SK-N-SH (cell line): Measurements from ENCODE around the gene ABCC5. TPM values are rescaled to one million over a fixed set of nuclear protein-coding genes. Genes with fewer than 3 reads are reported as not detected.

Experiments
- CTCF ChIA-PET: fragments of 300-600, 350-600 bp; formaldehyde crosslinking; extraction: SDS; loops from one replicate; lab custom pipeline; 2021; lab: Yijun Ruan, JAX
- POLR2A ChIA-PET: fragments of 350-600 bp; sonication (Branson Sonifier 250); formaldehyde crosslinking; extraction: SDS; loops from one replicate; lab custom pipeline; 2020; ENCODE audit warnings: antibody characterized with exemption, inconsistent platforms; lab: Yijun Ruan, JAX
- DNase-seq: peaks from one replicate; pipeline ENCODE4 v3.0.0; 2012
- H2AFZ ChIP-seq: fragments of 200-600 bp; sonication (generic); 2 replicates; pipeline ENCODE4 v1.8.1; 2016; ENCODE audit warnings: antibody characterized with exemption, mild to moderate bottlenecking, low read depth
- H3F3A ChIP-seq: fragments of 200-600 bp; sonication (generic); replicated peaks from 2 replicates; pipeline ENCODE3; 2016; ENCODE audit warnings: antibody characterized with exemption, mild to moderate bottlenecking; ENCODE audit not compliant: insufficient read depth
- H3K27ac ChIP-seq, 2 experiments: fragments of 200-500 bp in 1 of 2; fragments of 200-600 bp in 1 of 2; sonication (Bioruptor generic) in 1 of 2; sonication (generic), shearing (Covaris generic) in 1 of 2; 2 replicates each; pipeline versions ENCODE4 v1.5.1 to v1.6.1; 2014 to 2016; ENCODE audit warnings: low read depth in 2 of 2, inconsistent platforms in 1 of 2, low read length in 1 of 2, mild to moderate bottlenecking in 1 of 2, mixed read lengths in 1 of 2
- H3K27me3 ChIP-seq: fragments of 200-600 bp; sonication (generic), shearing (Covaris generic); 2 replicates; pipeline ENCODE4 v1.6.1; 2016; ENCODE audit warnings: mixed run types; ENCODE audit not compliant: insufficient read depth
- H3K36me3 ChIP-seq, 2 experiments: fragments of 200-500 bp in 1 of 2; fragments of 200-600 bp in 1 of 2; sonication (Bioruptor generic) in 1 of 2; sonication (generic) in 1 of 2; replicated peaks in 1 of 2; 2 replicates each; pipeline versions ENCODE3 to v1.5.1; 2014 to 2016; ENCODE audit warnings: low read length in 1 of 2, mild to moderate bottlenecking in 1 of 2; ENCODE audit not compliant: insufficient read depth in 2 of 2, control insufficient read depth in 1 of 2
- H3K4me1 ChIP-seq, 2 experiments: fragments of 200-500 bp in 1 of 2; fragments of 200-600 bp in 1 of 2; sonication (Bioruptor generic) in 1 of 2; sonication (generic), shearing (Covaris generic) in 1 of 2; 2 replicates each; pipeline versions ENCODE4 v1.5.1 to v1.6.1; 2014 to 2016; ENCODE audit warnings: low read depth in 1 of 2, low read length in 1 of 2, mixed run types in 1 of 2; ENCODE audit not compliant: insufficient read depth in 2 of 2, control insufficient read depth in 1 of 2
- H3K4me2 ChIP-seq: fragments of 200-600 bp; sonication (generic), shearing (Covaris generic); 2 replicates; pipeline ENCODE4 v1.6.1; 2017; ENCODE audit warnings: mixed run types
- H3K4me3 ChIP-seq, 2 experiments: fragments of 200-500 bp in 1 of 2; fragments of 200-600 bp in 1 of 2; sonication (Bioruptor generic) in 1 of 2; sonication (generic), shearing (Covaris generic) in 1 of 2; 2 replicates each; pipeline versions ENCODE4 v1.5.1 to v1.8.1; 2014 to 2016; ENCODE audit warnings: low read depth in 2 of 2, inconsistent platforms in 1 of 2, low read length in 1 of 2, mild to moderate bottlenecking in 1 of 2, mixed read lengths in 1 of 2, moderate library complexity in 1 of 2
- H3K79me2 ChIP-seq: fragments of 200-600 bp; sonication (generic); 2 replicates; pipeline ENCODE4 v1.8.1; 2017; ENCODE audit warnings: mild to moderate bottlenecking; ENCODE audit not compliant: insufficient read depth
- H3K9ac ChIP-seq: fragments of 200-600 bp; sonication (generic); 2 replicates; pipeline ENCODE4 v1.6.1; 2017; ENCODE audit warnings: mixed run types
- H3K9me2 ChIP-seq: fragments of 200-600 bp; sonication (generic); 2 replicates; pipeline ENCODE4 v1.6.1; 2017; ENCODE audit warnings: mixed run types
- H3K9me3 ChIP-seq: fragments of 200-600 bp; sonication (generic); 2 replicates; pipeline ENCODE4 v1.6.1; 2017; ENCODE audit warnings: mixed run types, mild to moderate bottlenecking, moderate library complexity
- H4K20me1 ChIP-seq: fragments of 200-600 bp; sonication (generic); 2 replicates; pipeline ENCODE4 v1.6.1; 2017; ENCODE audit warnings: mild to moderate bottlenecking, mixed run types; ENCODE audit not compliant: insufficient read depth
- CHD2 ChIP-seq: fragments of 150-350 bp; IDR thresholded peaks from 2 replicates; pipeline ENCODE4 v1.6.1; 2018; ENCODE audit warnings: low read length; ENCODE audit not compliant: partially characterized antibody
- ELF1 ChIP-seq: IDR thresholded peaks from 2 replicates; pipeline ENCODE4 v1.4.0; 2012
- GABPA ChIP-seq: IDR thresholded peaks from 2 replicates; pipeline ENCODE4 v1.4.0; 2012; ENCODE audit warnings: low read depth, mild to moderate bottlenecking
- GATA2 ChIP-seq: sonication (generic); formaldehyde crosslinking; IDR thresholded peaks from 2 replicates; pipeline ENCODE4 v1.5.0; 2020; ENCODE audit warnings: mild to moderate bottlenecking, missing genetic modification reagents
- MAX ChIP-seq: IDR thresholded peaks from 2 replicates; pipeline ENCODE4 v1.4.0; 2012; ENCODE audit warnings: low read depth
- MEF2A ChIP-seq: IDR thresholded peaks from 2 replicates; pipeline ENCODE4 v1.4.0; 2012; ENCODE audit warnings: low read depth, borderline replicate concordance
- MXI1 ChIP-seq: IDR thresholded peaks from 2 replicates; pipeline ENCODE4 v1.6.1; 2012; ENCODE audit warnings: mild to moderate bottlenecking, low read depth, low read length, improper control_type of control experiment
- NRF1 ChIP-seq: IDR thresholded peaks from 2 replicates; pipeline ENCODE4 v1.6.1; 2012; ENCODE audit warnings: low read depth, mild to moderate bottlenecking, low read length
- RCOR1 ChIP-seq: fragments of 150-350 bp; IDR thresholded peaks from 2 replicates; pipeline ENCODE4 v1.6.1; 2017; ENCODE audit warnings: antibody characterized with exemption, low read length
- RXRA ChIP-seq: IDR thresholded peaks from 2 replicates; pipeline ENCODE4 v1.4.0; 2012; ENCODE audit warnings: low read depth, mild to moderate bottlenecking, borderline replicate concordance
- TAF1 ChIP-seq: IDR thresholded peaks from 2 replicates; pipeline ENCODE4 v1.6.1; 2012; ENCODE audit warnings: low read depth, mild to moderate bottlenecking, low read length, moderate library complexity, borderline replicate concordance
- USF2 ChIP-seq: fragments of 150-350 bp; IDR thresholded peaks from 2 replicates; pipeline ENCODE4 v1.6.1; 2017; ENCODE audit warnings: antibody characterized with exemption, low read length, low read depth, borderline replicate concordance
- ZBTB33 ChIP-seq: IDR thresholded peaks from 2 replicates; pipeline ENCODE4 v1.4.0; 2012; ENCODE audit warnings: low read depth, borderline replicate concordance
- WGBS: methylation state at CpG from one replicate; pipeline ENCODE4 v1.1.6; 2017; ENCODE audit warnings: low lambda C conversion rate; 5-methylcytosine and 5-hydroxymethylcytosine counted together
- polyA plus RNA-seq, 3 experiments: library from polyadenylated mRNA; depleted of rRNA; stranded (reverse); fragments of >200 nt; gene quantifications; 2 replicates each; pipeline ENCODE4 v1.2.3, GENCODE V29; 2012

Gene ABCC5
- polyA plus RNA-seq, 1 of the 3 experiments (the other 2 are of a cell fraction), result 25.9 TPM

- 91% methylated on average over 10 of the region's 10 CpGs for WGBS
- no peaks in the 10 kb centered on the region for H3K79me2 ChIP-seq
- no peaks in the 10 kb centered on the region for H3F3A ChIP-seq
- no peaks in the 10 kb centered on the region for H4K20me1 ChIP-seq
- H3K4me1 ChIP-seq, result no peaks in the 10 kb centered on the region
- peaks cover 8 to 13% of the 10 kb centered on the region in 2 experiments for H3K36me3 ChIP-seq
- no peak overlapping the region for H3K27ac ChIP-seq
- TF ChIP-seq MAX (no peak), MXI1 (no peak), TAF1 (no peak), MEF2A (no peak), NRF1 (no peak), ZBTB33 (no peak), RCOR1 (no peak), CHD2 (no peak), GABPA (no peak), ELF1 (no peak), USF2 (no peak), RXRA (no peak)
- no peak overlapping the region for H2AFZ ChIP-seq
- H3K4me2 ChIP-seq, result no peak overlapping the region
- no peak for DNase-seq
- no peak overlapping the region for H3K4me3 ChIP-seq
- no peaks in the 10 kb centered on the region for H3K27me3 ChIP-seq
- H3K9me2 ChIP-seq, result no peaks in the 10 kb centered on the region
- ChIA-PET POLR2A (no interaction called here), CTCF (interaction anchor here (1.0 kb wide), 1 partner anchor 40 kb away, joined by 3 read pairs; no protein-coding TSS in a partner anchor)
- H3K9ac ChIP-seq, result no peak overlapping the region
- H3K9me3 ChIP-seq, result no peaks in the 10 kb centered on the region
These were observed 41.6 kb downstream of the ABCC5 start for GRCh38 chr3:183975981-183976662.

- Histone ChIP-seq H2AFZ (no peak overlapping the region), H3K27ac (no peak overlapping the region), H3K9ac (no peak overlapping the region), H3K36me3 (peaks cover 10 to 42% of the 10 kb centered on the region in 2 experiments), H3K4me1 (no peaks in the 10 kb centered on the region), H3K4me3 (no peak overlapping the region), H3K27me3 (no peaks in the 10 kb centered on the region), H3K79me2 (no peaks in the 10 kb centered on the region), H3K4me2 (no peak overlapping the region), H4K20me1 (no peaks in the 10 kb centered on the region), H3F3A (no peaks in the 10 kb centered on the region), H3K9me3 (no peaks in the 10 kb centered on the region), H3K9me2 (no peaks in the 10 kb centered on the region)
- CTCF ChIA-PET, result no interaction called here
- POLR2A ChIA-PET, result no interaction called here
- TF ChIP-seq USF2 (no peak), GATA2 (CRISPR knock-in tag) (no peak), MAX (no peak)
- DNase-seq, result no peak
- 90% methylated on average over 4 of the region's 4 CpGs for WGBS
These were observed 48.9 kb downstream of the ABCC5 start for GRCh38 chr3:183968666-183969245.
